HepG2 (cell line): ENCODE measurements around the gene TRIM3. TPM values are rescaled to one million over a fixed set of nuclear protein-coding genes. Genes with fewer than 3 reads are reported as not detected.
A peak's percentile ranks its signal among the peaks of the same experiment; 100 is the strongest.

Experiments
- ATAC-seq: fragments of 200-7000 bp; cut with Tn5 transposase; 3 replicates; pipeline ENCODE4 v1.9.1; 2020; ENCODE audit warnings: mild to moderate bottlenecking, moderate library complexity
- BruUV-seq: library from RNA; stranded (reverse); fragments of 400-500 nt; replicated peaks from 2 replicates; lab custom pipeline; 2021; lab: Mats Ljungman, UMichigan
- CTCF ChIA-PET: fragments of 300-600 bp; formaldehyde crosslinking; extraction: SDS; loops from one replicate; lab custom pipeline; 2021; ENCODE audit warnings: low total read pairs, inconsistent platforms, low intra/inter-chr PET ratio; lab: Yijun Ruan, JAX
- POLR2A ChIA-PET: fragments of 350-600 bp; sonication (Branson Sonifier 250); formaldehyde crosslinking; loops from one replicate; lab custom pipeline; 2020; ENCODE audit warnings: antibody characterized with exemption, inconsistent platforms; lab: Yijun Ruan, JAX
- DNase-seq: peaks from one replicate; pipeline ENCODE4 v3.0.0-alpha.2; 2015; ENCODE audit warnings: low spot score
- FAIRE-seq: peaks from 3 replicates; lab custom pipeline; 2011; peaks lifted over from hg19 to GRCh38; lab: Jason Lieb, UNC
- H2AFZ ChIP-seq: one replicate; pipeline ENCODE4 v1.6.1; 2011; ENCODE audit warnings: low read length, inconsistent platforms
- H3K27ac ChIP-seq: fragments of 300-600 bp; 3 replicates; pipeline ENCODE4 v1.8.0; 2011; ENCODE audit warnings: mixed run types, mild to moderate bottlenecking, mixed read lengths, low read length, inconsistent platforms; ENCODE audit not compliant: insufficient read depth; ENCODE audit errors: extremely low read length
- H3K27me3 ChIP-seq, 2 experiments: fragments of 200-600 bp in 1 of 2; 2 replicates in 1 of 2; 3 replicates in 1 of 2; pipeline versions ENCODE4 v1.6.0 to v1.8.0; 2011; ENCODE audit warnings: low read length in 2 of 2, mild to moderate bottlenecking in 2 of 2, moderate library complexity in 2 of 2, inconsistent platforms in 1 of 2; ENCODE audit not compliant: insufficient read depth in 2 of 2, control insufficient read depth in 1 of 2
- H3K36me3 ChIP-seq, 2 experiments: fragments of 200-600 bp in 1 of 2; replicated peaks in 1 of 2; 2 replicates in 1 of 2; 3 replicates in 1 of 2; pipeline versions ENCODE4 v1.5.1 to v1.8.0; 2011; ENCODE audit warnings: low read length in 2 of 2, inconsistent platforms in 1 of 2; ENCODE audit not compliant: insufficient read depth in 2 of 2, control insufficient read depth in 1 of 2
- H3K4me1 ChIP-seq: 2 replicates; pipeline ENCODE4 v1.5.1; 2012; ENCODE audit warnings: low read length, inconsistent platforms; ENCODE audit not compliant: insufficient read depth
- H3K4me2 ChIP-seq: 2 replicates; pipeline ENCODE4 v1.6.0; 2011; ENCODE audit warnings: low read depth, low read length, inconsistent platforms
- H3K4me3 ChIP-seq, 3 experiments: fragments of 200-600 bp in 1 of 3; sonication (generic), shearing (Covaris generic) in 1 of 3; replicated peaks in 1 of 3; 2 replicates each; pipeline ENCODE4 v1.5.1; 2011 to 2016; ENCODE audit warnings: low read length in 3 of 3, inconsistent platforms in 2 of 3, low read depth in 2 of 3, mild to moderate bottlenecking in 2 of 3, control low read depth in 1 of 3, mixed read lengths in 1 of 3; ENCODE audit not compliant: insufficient read depth in 1 of 3
- H3K79me2 ChIP-seq: one replicate; pipeline ENCODE4 v1.6.1; 2011; ENCODE audit warnings: low read length, inconsistent platforms; ENCODE audit not compliant: insufficient read depth
- H3K9ac ChIP-seq: 2 replicates; pipeline ENCODE4 v1.6.0; 2011; ENCODE audit warnings: mild to moderate bottlenecking, low read depth, low read length, inconsistent platforms; ENCODE audit not compliant: insufficient read depth
- H3K9me3 ChIP-seq: 2 replicates; pipeline ENCODE4 v1.5.1; 2012; ENCODE audit warnings: mild to moderate bottlenecking, low read length
- H4K20me1 ChIP-seq: 2 replicates; pipeline ENCODE4 v1.6.0; 2011; ENCODE audit warnings: inconsistent platforms, mild to moderate bottlenecking, low read length, moderate library complexity; ENCODE audit not compliant: insufficient read depth
- GATAD2A ChIP-seq: IDR thresholded peaks from 2 replicates; pipeline ENCODE4 v1.6.1; 2016
- RBFOX2 ChIP-seq: fragments of 200-400 bp; formaldehyde crosslinking; IDR thresholded peaks from 2 replicates; pipeline ENCODE4 v1.6.1; 2017; ENCODE audit warnings: low read depth, mild to moderate bottlenecking, low read length
- ZNF430 ChIP-seq: sonication (generic); formaldehyde crosslinking; IDR thresholded peaks from 2 replicates; pipeline ENCODE4 v1.9.0; 2021; ENCODE audit warnings: mild to moderate bottlenecking, missing genetic modification reagents
- WGBS: methylation state at CpG from one replicate; pipeline ENCODE4 v1.1.6; 2017; ENCODE audit warnings: low lambda C conversion rate; 5-methylcytosine and 5-hydroxymethylcytosine counted together
- in situ Hi-C: cut with HindIII; loops from 2 replicates; pipeline ENCODE4 v1.10.0; 2017; ENCODE audit warnings: low pct_unique_long_range_greater_than_20kb; ENCODE audit not compliant: extremely low pct_ligation_motif_present
- intact Hi-C: fragments of 100-400 bp; cut with micrococcal nuclease; formaldehyde crosslinking; loops from one replicate; pipeline ENCODE4 v1.10.0; 2022; ENCODE audit not compliant: unreplicated experiment
- polyA plus RNA-seq, 8 experiments: library from polyadenylated mRNA; depleted of rRNA in 3 of 8; stranded (reverse) in 7 of 8; unstranded in 1 of 8; fragments of >200 nt; fragmentation: Illumina TruSeq in 4 of 8; extraction: Trizol in 4 of 8; gene quantifications; 2 replicates each; pipeline versions ENCODE4 v1.2.1 to v1.2.3, GENCODE V29; 2011 to 2016; ENCODE audit warnings: low read depth in 4 of 8, missing spikeins in 1 of 8, mixed read lengths in 1 of 8; ENCODE audit not compliant: insufficient read depth in 1 of 8
- total RNA-seq, 5 experiments: library from RNA; depleted of rRNA; stranded (reverse); fragments of >200 nt; fragmentation: Illumina TruSeq; extraction: Trizol; gene quantifications; 2 replicates each; pipeline ENCODE4 v1.2.3, GENCODE V29; 2016; ENCODE audit warnings: low read depth in 1 of 5
- TF ChIP-seq, protein P1 (sequence below): sonication (generic); formaldehyde crosslinking; IDR thresholded peaks from 2 replicates; pipeline ENCODE4 v1.4.0; 2020; ENCODE audit warnings: missing genetic modification reagents

TRIM3 gene
- total and polyA plus RNA-seq, 2 of the 13 experiments (the other 11 are each of a cell fraction or from before 2014, with no cell fraction given) = 3.6 to 6.3 TPM

- peaks cover 8 to 39% of the 10 kb centered on the region in 2 experiments for H3K36me3 ChIP-seq
- FAIRE-seq (no peak), ATAC-seq (no peak), DNase-seq (no peak)
- peak overlapping the region; percentile 99 for H3K4me2 ChIP-seq
- ChIA-PET POLR2A (interaction anchor here (0.5 to 2.1 kb wide), 2 partner anchors 122 to 205 kb away, joined by 4 to 5 read pairs; no protein-coding TSS in a partner anchor), CTCF (no interaction called here)
- H3K4me3 ChIP-seq = peak overlapping the region in 1 of 3 experiments; percentile 92; a peak in 1 of 6 replicates
- H3K9me3 ChIP-seq = no peaks in the 10 kb centered on the region
- intact Hi-C loops = loop anchor here (5.0 to 10.0 kb wide), 4 partner anchors 96 to 248 kb away; partner anchors contain the start of genes CNGA4, FHIP1B, MRPL17 and TAF10
- peak overlapping the region; percentile 95; the same call in 1 of the 2 replicates for H3K9ac ChIP-seq
- H3K27me3 ChIP-seq = no peaks in the 10 kb centered on the region; a peak in 1 of 5 replicates
- 97% methylated on average over 6 of the region's 6 CpGs for WGBS
- BruUV-seq = no TSS peak
- no peak overlapping the region for H2AFZ ChIP-seq
- TF ChIP-seq RBFOX2 (0 out of 2 replicates have a peak, but pooled peaks have one; percentile 19), GATAD2A (no peak)
- in situ Hi-C loops = loop anchor here (10.0 kb wide), 1 partner anchor 122 kb away; the partner anchor contains the start of genes ILK and RRP8
- H4K20me1 ChIP-seq = no peaks in the 10 kb centered on the region; the same call in 1 of the 2 replicates
- peaks cover 71% of the 10 kb centered on the region for H3K4me1 ChIP-seq
- H3K27ac ChIP-seq = peak overlapping the region; percentile 95
- peaks cover 39% of the 10 kb centered on the region for H3K79me2 ChIP-seq
These were observed 9.3 kb upstream of the TRIM3 start for GRCh38 chr11:6483015-6483414.

DNA sequence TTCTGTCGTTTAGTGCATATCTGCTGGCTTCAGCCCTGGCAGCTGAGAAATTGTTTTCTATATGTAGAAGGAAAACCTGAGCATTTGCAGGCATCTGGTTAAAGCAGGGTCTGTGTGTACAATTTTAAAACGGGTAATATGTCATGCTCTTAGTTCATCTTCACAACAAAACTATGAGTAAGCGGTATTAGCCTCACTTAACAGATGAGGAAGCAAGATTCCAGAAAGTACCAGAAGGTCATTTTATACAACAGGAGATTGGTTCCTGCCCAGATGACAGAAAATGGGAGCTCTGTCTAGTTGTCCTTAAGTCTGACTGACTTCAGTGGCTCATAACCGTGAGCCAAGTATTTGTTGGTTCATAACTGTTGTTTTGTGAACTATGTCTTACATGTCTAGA, 8.7 kb upstream of the TRIM3 start:
- ATAC-seq = no peak
- H2AFZ ChIP-seq = no peak overlapping the region
- H3K4me3 ChIP-seq = peak overlapping the region; percentile 75 to 92 (median 86)
- H3K79me2 ChIP-seq = peaks cover 39% of the 10 kb centered on the region
- no TSS peak for BruUV-seq
- H3K27ac ChIP-seq = peak overlapping the region; percentile 95
- POLR2A ChIA-PET = interaction anchor here (0.9 to 2.1 kb wide), 4 partner anchors 10 to 122 kb away, joined by 3 to 9 read pairs (median 6); partner anchors contain the start of gene TRIM3
- H3K9me3 ChIP-seq = no peaks in the 10 kb centered on the region
- in situ Hi-C loops (loop anchor here (10.0 kb wide), 1 partner anchor 122 kb away; the partner anchor contains the start of genes ILK and RRP8), intact Hi-C loops (loop anchor here (5.0 to 10.0 kb wide), 4 partner anchors 95 to 248 kb away; partner anchors contain the start of genes CNGA4, FHIP1B, MRPL17 and TAF10)
- peak overlapping the region; percentile 95 for H3K9ac ChIP-seq
- WGBS = 75% methylated on average over 4 of the region's 4 CpGs
- H3K27me3 ChIP-seq = no peaks in the 10 kb centered on the region; a peak in 1 of 5 replicates
- no peaks in the 10 kb centered on the region; the same call in 1 of the 2 replicates for H4K20me1 ChIP-seq
- FAIRE-seq = no peak
- CTCF ChIA-PET = no interaction called here
- H3K4me1 ChIP-seq = peaks cover 66% of the 10 kb centered on the region
- TF ChIP-seq, protein P1, sequence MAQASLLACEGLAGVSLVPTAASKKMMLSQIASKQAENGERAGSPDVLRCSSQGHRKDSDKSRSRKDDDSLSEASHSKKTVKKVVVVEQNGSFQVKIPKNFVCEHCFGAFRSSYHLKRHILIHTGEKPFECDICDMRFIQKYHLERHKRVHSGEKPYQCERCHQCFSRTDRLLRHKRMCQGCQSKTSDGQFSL (CRISPR knock-in tag) = no peak
- 0 out of 2 replicates have a peak, but pooled peaks have one; percentile 1 for TF ChIP-seq ZNF430 (CRISPR knock-in tag)
- H3K36me3 ChIP-seq = peaks cover 10 to 44% of the 10 kb centered on the region in 2 experiments
- no peak for DNase-seq
- H3K4me2 ChIP-seq = peak overlapping the region; percentile 99
